H9 (cell line): ENCODE results near the gene SQSTM1. TPM values are rescaled to one million over a fixed set of nuclear protein-coding genes. Genes with fewer than 3 reads are reported as not detected.

Experiments
- DNase-seq: peaks from one replicate; pipeline ENCODE4 v3.0.0-alpha.2; 2017
- H2AFZ ChIP-seq: one replicate; pipeline ENCODE4 v1.6.1; 2013; ENCODE audit warnings: mild to moderate bottlenecking, low read length, control low read depth, moderate library complexity
- H2AK5ac ChIP-seq: 2 replicates; pipeline ENCODE4 v1.6.1; 2013; ENCODE audit warnings: low read length, control low read depth, mixed read lengths; ENCODE audit not compliant: insufficient read length
- H2BK120ac ChIP-seq: one replicate; pipeline ENCODE4 v1.6.1; 2013; ENCODE audit warnings: low read depth, mild to moderate bottlenecking, low read length, control low read depth, inconsistent platforms; ENCODE audit not compliant: poor library complexity, severe bottlenecking
- H2BK12ac ChIP-seq: 2 replicates; pipeline ENCODE4 v1.6.1; 2013; ENCODE audit warnings: low read length, control low read depth, mixed read lengths, low read depth; ENCODE audit not compliant: insufficient read length
- H2BK15ac ChIP-seq: 2 replicates; pipeline ENCODE4 v1.6.1; 2013; ENCODE audit warnings: low read depth, low read length, control low read depth
- H2BK20ac ChIP-seq: one replicate; pipeline ENCODE4 v1.6.1; 2013; ENCODE audit warnings: low read depth, mild to moderate bottlenecking, low read length, control low read depth, inconsistent platforms; ENCODE audit not compliant: poor library complexity, severe bottlenecking
- H2BK5ac ChIP-seq: 2 replicates; pipeline ENCODE4 v1.6.1; 2013; ENCODE audit warnings: low read length, control low read depth, mixed read lengths; ENCODE audit not compliant: insufficient read length
- H3K14ac ChIP-seq: 2 replicates; pipeline ENCODE4 v1.6.1; 2013; ENCODE audit warnings: low read length, control low read depth; ENCODE audit not compliant: insufficient read depth
- H3K18ac ChIP-seq: 2 replicates; pipeline ENCODE4 v1.6.1; 2013; ENCODE audit warnings: low read depth, mild to moderate bottlenecking, mixed read lengths, low read length, control low read depth; ENCODE audit not compliant: insufficient read length
- H3K23ac ChIP-seq: 2 replicates; pipeline ENCODE4 v1.6.1; 2013; ENCODE audit warnings: low read length, control low read depth, mixed read lengths, low read depth; ENCODE audit not compliant: insufficient read length
- H3K23me2 ChIP-seq: 2 replicates; pipeline ENCODE4 v1.6.1; 2013; ENCODE audit warnings: low read depth, mild to moderate bottlenecking, mixed read lengths, low read length, control low read depth; ENCODE audit not compliant: insufficient read length, poor library complexity, severe bottlenecking
- H3K27ac ChIP-seq: 2 replicates; pipeline ENCODE4 v1.5.1; 2013; ENCODE audit warnings: low read length, control low read depth, mixed read lengths, low read depth; ENCODE audit not compliant: insufficient read length
- H3K27me3 ChIP-seq: 2 replicates; pipeline ENCODE4 v1.6.1; 2013; ENCODE audit warnings: low read length, control low read depth, inconsistent platforms; ENCODE audit not compliant: insufficient read depth
- H3K4ac ChIP-seq: 2 replicates; pipeline ENCODE4 v1.6.1; 2013; ENCODE audit warnings: low read depth, mild to moderate bottlenecking, control low read depth, inconsistent platforms, low read length, moderate library complexity
- H3K4me1 ChIP-seq: 2 replicates; pipeline ENCODE4 v1.6.1; 2013; ENCODE audit warnings: low read length, control low read depth, inconsistent platforms; ENCODE audit not compliant: insufficient read depth
- H3K4me2 ChIP-seq: 2 replicates; pipeline ENCODE4 v1.6.1; 2013; ENCODE audit warnings: low read length, control low read depth, mixed read lengths; ENCODE audit not compliant: insufficient read length, insufficient read depth
- H3K56ac ChIP-seq: 2 replicates; pipeline ENCODE4 v1.6.1; 2013; ENCODE audit warnings: low read depth, mild to moderate bottlenecking, mixed read lengths, low read length, control low read depth; ENCODE audit not compliant: insufficient read length
- H3K79me1 ChIP-seq: 2 replicates; pipeline ENCODE4 v1.6.1; 2013; ENCODE audit warnings: low read depth, mild to moderate bottlenecking, moderate library complexity, low read length, control low read depth, inconsistent platforms; ENCODE audit not compliant: insufficient read depth, poor library complexity, severe bottlenecking
- H3K79me2 ChIP-seq: 2 replicates; pipeline ENCODE4 v1.6.1; 2013; ENCODE audit warnings: low read length, control low read depth, inconsistent platforms; ENCODE audit not compliant: insufficient read depth
- H3K9ac ChIP-seq: 2 replicates; pipeline ENCODE4 v1.6.1; 2013; ENCODE audit warnings: low read length, control low read depth, mixed read lengths; ENCODE audit not compliant: insufficient read length; ENCODE audit errors: extremely low read depth
- H3K9me3 ChIP-seq: one replicate; pipeline ENCODE4 v1.6.1; 2013; ENCODE audit warnings: low read depth, low read length, inconsistent platforms; ENCODE audit not compliant: control insufficient read depth
- H3T11ph ChIP-seq: one replicate; pipeline ENCODE4 v1.6.1; 2013; ENCODE audit warnings: mild to moderate bottlenecking, low read length, control low read depth, inconsistent platforms
- H4K20me1 ChIP-seq: one replicate; pipeline ENCODE4 v1.6.1; 2013; ENCODE audit not compliant: control insufficient read depth, insufficient read length, insufficient read depth
- H4K5ac ChIP-seq: 2 replicates; pipeline ENCODE4 v1.6.1; 2013; ENCODE audit warnings: low read depth, mild to moderate bottlenecking, mixed read lengths, low read length, control low read depth; ENCODE audit not compliant: insufficient read length
- H4K8ac ChIP-seq: replicated peaks from 2 replicates; pipeline ENCODE4 v1.6.1; 2013; ENCODE audit warnings: low read length, control low read depth, mixed read lengths, low read depth; ENCODE audit not compliant: insufficient read length
- H4K91ac ChIP-seq: 2 replicates; pipeline ENCODE4 v1.6.1; 2013; ENCODE audit warnings: low read depth, mild to moderate bottlenecking, moderate library complexity, mixed read lengths, low read length, control low read depth; ENCODE audit not compliant: insufficient read length
- H3K27ac Mint-ChIP-seq, 3 experiments: 2 replicates in 2 of 3; 3 replicates in 1 of 3; pipeline ENCODE4 v1.8.0; 2020 to 2021; ENCODE audit warnings: mixed read lengths in 3 of 3, mild to moderate bottlenecking in 1 of 3, moderate library complexity in 1 of 3
- H3K27me3 Mint-ChIP-seq: 2 replicates; pipeline ENCODE4 v1.8.0; 2021; ENCODE audit warnings: low read depth, mild to moderate bottlenecking, moderate library complexity, mixed read lengths
- H3K36me3 Mint-ChIP-seq, 3 experiments: 2 replicates in 2 of 3; 3 replicates in 1 of 3; pipeline ENCODE4 v1.8.0; 2020 to 2021; ENCODE audit warnings: low read depth in 3 of 3, mixed read lengths in 3 of 3; ENCODE audit not compliant: insufficient read depth in 1 of 3
- H3K4me1 Mint-ChIP-seq, 2 experiments: 2 replicates each; pipeline ENCODE4 v1.8.0; 2020; ENCODE audit warnings: mixed read lengths in 2 of 2
- H3K4me3 Mint-ChIP-seq, 2 experiments: 2 replicates in 1 of 2; 3 replicates in 1 of 2; pipeline ENCODE4 v1.8.0; 2020 to 2021; ENCODE audit warnings: mild to moderate bottlenecking in 2 of 2, mixed read lengths in 2 of 2, moderate library complexity in 1 of 2
- H3K9me3 Mint-ChIP-seq, 2 experiments: 2 replicates in 1 of 2; 3 replicates in 1 of 2; pipeline ENCODE4 v1.8.0; 2020; ENCODE audit warnings: mild to moderate bottlenecking in 2 of 2, mixed read lengths in 2 of 2, moderate library complexity in 1 of 2
- WGBS: extraction: QIAGEN DNeasy Blood & Tissue Kit; methylation state at CpG from one replicate; pipeline ENCODE4 v1.1.7; 2013; ENCODE audit warnings: missing lambda C conversion rate, low lambda C conversion rate, mixed read lengths; ENCODE audit not compliant: insufficient read length; ENCODE audit errors: extremely low coverage; 5-methylcytosine and 5-hydroxymethylcytosine counted together
- total RNA-seq: library from RNA; stranded (reverse); gene quantifications from 2 replicates; pipeline ENCODE4 v1.2.1, GENCODE V29; 2021
- TF ChIP-seq, protein P1 (sequence below): fragments of 200-600 bp; sonication (generic); conservative IDR thresholded peaks from 3 replicates; pipeline ENCODE4 v1.8.0; 2021; ENCODE audit warnings: antibody characterized with exemption, mild to moderate bottlenecking

The SQSTM1 gene
- total RNA-seq, 1 experiment from 2014 or later = 144 TPM

GRCh38 chr5:179866241-179867078, 45.8 kb downstream of the SQSTM1 start:
- no peaks in the 10 kb centered on the region for H3K27me3 ChIP-seq
- no peak overlapping the region; the same call in 1 of the 2 replicates for H3K14ac ChIP-seq
- no peaks in the 10 kb centered on the region for H3K79me2 ChIP-seq
- no peak overlapping the region for H3K23ac ChIP-seq
- H3K4ac ChIP-seq = no peak overlapping the region
- H2AK5ac ChIP-seq = no peak overlapping the region
- no peak overlapping the region for H3T11ph ChIP-seq
- Mint-ChIP-seq H3K36me3 (peaks cover 17 to 59% (median 51%) of the 10 kb centered on the region in 3 experiments), H3K9me3 (no peaks in the 10 kb centered on the region), H3K27me3 (no peaks in the 10 kb centered on the region), H3K4me3 (no peak overlapping the region), H3K27ac (peak overlapping the region in 1 of 3 experiments; percentile 95; a peak in 1 of 7 replicates), H3K4me1 (peaks cover 9 to 23% of the 10 kb centered on the region in 2 experiments)
- H4K91ac ChIP-seq = no peak overlapping the region
- no peak overlapping the region for H3K9ac ChIP-seq
- no peak overlapping the region for H3K18ac ChIP-seq
- no peak overlapping the region for H2BK15ac ChIP-seq
- H2BK20ac ChIP-seq = no peak overlapping the region
- no peaks in the 10 kb centered on the region for H4K20me1 ChIP-seq
- H3K27ac ChIP-seq = no peak overlapping the region
- no peaks in the 10 kb centered on the region for H3K23me2 ChIP-seq
- H3K4me2 ChIP-seq = no peak overlapping the region
- H3K9me3 ChIP-seq = peaks cover 5% of the 10 kb centered on the region
- no peaks in the 10 kb centered on the region for H3K79me1 ChIP-seq
- H4K5ac ChIP-seq = no peak overlapping the region
- no peak overlapping the region for H2BK5ac ChIP-seq
- no peak overlapping the region for H2BK120ac ChIP-seq
- no peak overlapping the region for H2BK12ac ChIP-seq
- TF ChIP-seq, protein P1, sequence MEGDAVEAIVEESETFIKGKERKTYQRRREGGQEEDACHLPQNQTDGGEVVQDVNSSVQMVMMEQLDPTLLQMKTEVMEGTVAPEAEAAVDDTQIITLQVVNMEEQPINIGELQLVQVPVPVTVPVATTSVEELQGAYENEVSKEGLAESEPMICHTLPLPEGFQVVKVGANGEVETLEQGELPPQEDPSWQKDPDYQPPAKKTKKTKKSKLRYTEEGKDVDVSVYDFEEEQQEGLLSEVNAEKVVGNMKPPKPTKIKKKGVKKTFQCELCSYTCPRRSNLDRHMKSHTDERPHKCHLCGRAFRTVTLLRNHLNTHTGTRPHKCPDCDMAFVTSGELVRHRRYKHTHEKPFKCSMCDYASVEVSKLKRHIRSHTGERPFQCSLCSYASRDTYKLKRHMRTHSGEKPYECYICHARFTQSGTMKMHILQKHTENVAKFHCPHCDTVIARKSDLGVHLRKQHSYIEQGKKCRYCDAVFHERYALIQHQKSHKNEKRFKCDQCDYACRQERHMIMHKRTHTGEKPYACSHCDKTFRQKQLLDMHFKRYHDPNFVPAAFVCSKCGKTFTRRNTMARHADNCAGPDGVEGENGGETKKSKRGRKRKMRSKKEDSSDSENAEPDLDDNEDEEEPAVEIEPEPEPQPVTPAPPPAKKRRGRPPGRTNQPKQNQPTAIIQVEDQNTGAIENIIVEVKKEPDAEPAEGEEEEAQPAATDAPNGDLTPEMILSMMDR = no peak
- no peak for DNase-seq
- H3K4me1 ChIP-seq = no peaks in the 10 kb centered on the region
- no peak overlapping the region for H4K8ac ChIP-seq
- H3K56ac ChIP-seq = no peak overlapping the region
- WGBS = no CpG with 5 or more reads among the region's 21 CpGs
- H2AFZ ChIP-seq = no peak overlapping the region
